ENCODE data around the gene SLC47A2.

SLC47A2 gene

DNA sequence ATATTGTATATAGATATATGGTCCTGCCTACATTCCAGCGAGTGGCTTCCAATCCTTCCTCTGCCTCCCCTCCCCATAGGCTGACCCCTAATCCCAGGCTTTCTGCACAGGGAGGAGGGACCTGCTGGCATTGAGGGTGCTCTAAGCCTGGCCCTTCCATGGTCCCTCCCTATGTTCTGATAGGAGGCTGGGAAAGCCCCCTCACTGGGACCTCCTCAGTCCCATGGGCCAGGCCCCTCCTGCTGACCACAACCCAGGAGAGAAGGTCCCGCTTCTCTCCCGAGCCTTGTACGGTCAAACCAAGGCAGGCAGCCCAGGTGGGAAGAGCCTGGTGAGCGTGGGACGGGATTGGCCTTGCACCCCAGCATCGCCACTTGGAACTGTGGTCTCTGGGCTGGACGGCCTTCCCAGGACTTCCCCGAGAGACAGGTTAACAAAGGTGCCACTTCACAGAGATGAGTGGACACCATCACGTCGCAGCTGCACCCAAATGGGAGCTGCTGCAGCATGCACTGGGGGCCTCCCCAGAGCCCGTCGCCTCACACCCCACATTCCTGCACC is 30.9 kb upstream of the SLC47A2 start:
- no peak for DNase-seq

DNA sequence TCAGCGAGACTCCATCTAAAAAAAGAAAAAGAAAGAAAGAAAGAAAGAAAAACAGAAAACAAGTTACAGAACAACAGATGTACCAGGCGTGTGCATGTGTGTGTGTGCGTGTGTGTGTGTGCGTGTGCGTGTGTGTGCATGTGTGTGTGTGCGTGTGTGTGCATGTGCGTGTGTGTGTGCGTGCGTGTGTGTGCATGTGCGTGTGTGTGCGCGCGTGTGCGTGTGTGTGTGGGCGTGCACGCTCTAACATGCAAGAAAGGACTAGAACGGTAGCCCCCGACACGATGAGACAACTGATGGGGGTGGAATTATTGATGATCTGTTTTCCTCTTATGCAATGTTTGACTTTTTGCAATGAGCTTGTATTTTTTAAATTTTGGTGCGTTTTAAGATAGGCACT is 30.1 kb upstream of the SLC47A2 start:
- no peak for DNase-seq

DNA sequence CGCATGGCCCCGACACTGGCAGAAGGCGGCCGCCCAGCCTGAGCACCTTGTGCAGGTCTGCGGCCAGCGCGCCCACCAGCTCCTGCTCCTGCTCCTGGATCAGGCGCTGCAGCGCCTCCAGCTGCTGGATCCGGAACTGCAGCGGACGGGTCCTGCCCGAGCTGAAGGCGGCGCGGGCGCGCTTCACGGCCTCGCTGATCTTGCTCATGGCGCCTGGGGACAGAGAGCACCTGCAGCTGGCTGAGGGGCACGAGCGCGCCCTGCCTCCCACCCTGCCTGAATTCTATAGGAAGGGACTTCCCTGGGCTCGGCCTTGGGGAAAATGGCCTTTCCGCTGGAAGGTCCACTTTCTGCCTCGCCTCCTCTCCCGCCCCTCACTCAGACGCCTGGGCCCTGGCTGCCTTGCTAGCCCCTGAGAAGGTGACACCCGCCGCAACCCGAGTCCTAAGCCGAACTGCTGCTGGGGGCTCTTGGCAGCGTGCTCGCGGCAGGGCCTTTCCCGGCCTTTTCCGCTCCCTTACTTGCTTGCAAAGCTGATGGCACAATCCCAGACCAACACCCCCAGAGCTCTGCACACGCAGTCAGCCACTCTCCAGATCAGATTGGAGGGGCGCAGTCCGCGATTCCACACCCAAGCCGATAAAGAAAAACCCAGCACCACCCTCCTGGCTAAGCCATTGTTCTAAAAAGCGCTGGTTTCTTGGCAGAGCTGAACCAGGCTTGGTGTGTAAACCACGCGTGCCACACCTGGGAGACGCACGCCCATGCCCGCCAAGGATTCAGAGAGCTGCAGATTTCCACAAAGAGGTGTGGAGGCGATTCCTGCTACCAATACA is 28.8 kb upstream of the SLC47A2 start:
- peak; percentile 85 for DNase-seq

DNA sequence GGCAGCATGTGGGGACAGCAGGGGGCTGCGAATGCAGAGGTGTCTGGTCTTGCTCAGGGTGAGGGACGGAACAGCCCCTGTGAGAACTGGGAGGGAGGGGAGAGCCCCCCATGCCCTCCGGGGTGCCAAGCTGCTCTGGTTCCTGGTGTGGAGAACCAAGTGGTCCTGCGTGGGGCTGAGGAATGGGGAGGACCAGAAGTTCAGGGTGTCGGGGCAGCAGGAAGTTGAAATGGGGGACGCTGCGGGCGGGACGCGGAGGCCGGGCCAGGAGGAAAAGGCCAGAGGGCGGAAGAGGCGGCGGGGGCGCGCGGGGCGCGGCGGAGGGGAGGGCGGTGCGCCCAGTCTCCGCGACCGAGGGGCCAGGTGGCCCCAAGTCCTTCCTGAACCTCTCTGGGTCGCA is 28.1 kb upstream of the SLC47A2 start:
- DNase-seq, result no peak

DNA sequence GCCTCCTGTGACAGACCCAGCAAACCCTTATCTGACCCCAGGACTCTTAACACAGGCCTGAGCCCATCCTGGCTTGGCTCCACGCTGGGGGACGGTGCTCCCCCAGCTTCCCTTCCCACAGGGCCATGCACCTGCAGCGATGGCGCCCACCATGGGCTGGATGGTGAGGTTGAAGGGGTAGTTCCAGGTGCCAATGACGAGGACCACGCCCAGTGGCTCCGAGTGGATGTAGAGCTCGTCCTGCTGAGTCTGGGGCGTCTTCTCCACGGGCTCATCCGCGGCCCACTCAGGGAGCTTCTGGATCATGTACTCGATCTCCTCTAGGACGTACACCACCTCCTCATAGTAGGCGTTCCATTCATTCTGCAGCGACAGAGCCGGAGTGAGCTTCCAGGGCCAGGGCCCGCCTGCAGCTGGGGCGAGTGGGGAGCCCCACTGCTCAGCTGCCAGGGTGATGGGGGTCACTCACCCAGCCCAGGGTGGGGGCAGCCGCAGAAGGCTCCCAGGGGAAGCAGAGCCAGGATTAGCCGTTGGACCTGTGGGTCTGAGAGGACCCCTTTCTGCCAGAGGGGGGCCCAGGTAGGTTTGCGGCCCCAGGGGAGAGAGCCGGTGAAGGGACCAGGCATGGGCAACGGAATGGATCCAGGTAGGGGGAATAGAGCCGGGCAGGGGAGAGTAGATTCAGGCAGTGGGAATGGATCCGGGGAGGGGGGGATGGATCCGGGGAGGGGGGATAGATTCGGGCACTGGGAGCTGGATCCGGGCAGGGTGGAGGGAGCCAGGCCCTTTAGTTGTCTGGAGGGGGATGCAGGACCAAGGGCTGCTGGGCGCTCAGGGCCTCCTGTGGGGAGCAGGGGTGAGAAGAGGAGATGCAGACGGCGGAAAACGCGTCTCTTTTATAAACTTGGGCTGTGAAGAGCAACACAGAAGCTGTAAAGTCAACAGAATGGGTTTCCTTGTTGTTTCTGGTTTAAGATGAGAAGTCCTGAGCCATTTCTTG is 27.0 kb upstream of the SLC47A2 start:
- no peak for DNase-seq

DNA sequence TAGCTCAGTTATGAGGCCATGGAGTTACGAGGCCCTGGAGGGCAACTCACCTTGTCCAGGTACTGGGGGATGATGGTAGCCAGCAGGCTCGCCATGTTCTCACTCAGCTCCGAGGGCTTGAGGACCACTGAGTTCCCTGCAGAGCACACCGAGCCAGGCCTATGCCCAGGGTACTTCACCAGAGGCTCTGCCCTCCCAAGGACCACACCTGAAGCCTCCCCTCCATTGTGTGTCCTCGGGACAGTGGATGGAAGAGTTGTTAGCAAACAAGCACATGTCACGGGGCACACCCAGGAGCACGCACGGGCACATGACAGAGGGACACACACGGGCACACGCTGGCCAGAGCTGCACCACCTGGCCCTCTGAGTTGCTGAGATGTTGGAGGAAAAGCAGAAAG is 26.1 kb upstream of the SLC47A2 start:
- no peak for DNase-seq

DNA sequence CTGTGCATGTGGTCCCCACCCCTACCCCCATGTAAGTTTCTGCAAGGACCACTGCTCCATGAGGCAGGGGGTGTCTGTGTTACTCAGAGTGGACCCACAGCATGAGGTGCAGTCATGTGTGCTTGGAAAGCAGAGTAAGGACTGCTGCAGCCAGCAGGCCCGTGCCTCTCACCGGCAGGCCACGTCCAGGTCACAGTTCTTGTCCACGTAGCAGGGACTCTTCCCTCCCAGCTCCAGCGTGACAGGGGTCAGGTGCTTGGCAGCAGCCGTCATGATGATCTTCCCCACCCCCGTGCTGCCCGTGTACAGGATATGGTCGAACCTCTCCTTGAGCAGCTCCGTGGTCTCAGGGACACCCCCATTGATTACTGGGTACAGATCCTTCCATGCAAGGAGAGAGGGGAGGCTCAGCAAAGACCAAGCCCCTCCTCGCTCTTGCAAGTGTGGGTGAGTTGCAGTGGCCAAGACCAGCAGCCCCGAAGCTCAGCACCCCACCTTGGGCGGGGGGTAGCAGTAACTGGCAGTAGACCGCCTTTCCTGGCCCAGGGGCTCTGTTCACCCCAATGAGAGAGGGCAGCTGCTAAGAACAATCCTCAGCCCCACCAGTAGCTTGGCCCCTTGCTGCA is 25.6 kb upstream of the SLC47A2 start:
- DNase-seq, result no peak

DNA sequence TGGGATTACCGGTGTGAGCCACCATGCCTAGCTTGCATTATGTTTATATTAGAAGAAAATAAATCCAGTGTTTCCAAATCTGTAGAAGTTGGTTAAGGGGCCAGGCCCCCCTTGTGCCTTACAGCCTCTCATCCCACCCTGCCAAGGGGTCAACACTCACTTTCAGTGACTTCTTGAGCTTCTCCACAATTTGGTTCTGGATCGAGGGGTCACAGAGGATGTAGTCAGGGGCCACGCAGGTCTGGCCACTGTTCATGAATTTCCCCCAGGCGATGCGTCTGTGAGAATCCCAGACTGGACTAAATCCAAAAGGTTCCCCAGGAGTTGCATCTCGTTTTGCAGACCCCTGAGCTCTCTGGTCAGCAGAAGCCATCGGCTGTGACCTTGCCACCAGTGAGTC is 24.5 kb upstream of the SLC47A2 start:
- no peak for DNase-seq

DNA sequence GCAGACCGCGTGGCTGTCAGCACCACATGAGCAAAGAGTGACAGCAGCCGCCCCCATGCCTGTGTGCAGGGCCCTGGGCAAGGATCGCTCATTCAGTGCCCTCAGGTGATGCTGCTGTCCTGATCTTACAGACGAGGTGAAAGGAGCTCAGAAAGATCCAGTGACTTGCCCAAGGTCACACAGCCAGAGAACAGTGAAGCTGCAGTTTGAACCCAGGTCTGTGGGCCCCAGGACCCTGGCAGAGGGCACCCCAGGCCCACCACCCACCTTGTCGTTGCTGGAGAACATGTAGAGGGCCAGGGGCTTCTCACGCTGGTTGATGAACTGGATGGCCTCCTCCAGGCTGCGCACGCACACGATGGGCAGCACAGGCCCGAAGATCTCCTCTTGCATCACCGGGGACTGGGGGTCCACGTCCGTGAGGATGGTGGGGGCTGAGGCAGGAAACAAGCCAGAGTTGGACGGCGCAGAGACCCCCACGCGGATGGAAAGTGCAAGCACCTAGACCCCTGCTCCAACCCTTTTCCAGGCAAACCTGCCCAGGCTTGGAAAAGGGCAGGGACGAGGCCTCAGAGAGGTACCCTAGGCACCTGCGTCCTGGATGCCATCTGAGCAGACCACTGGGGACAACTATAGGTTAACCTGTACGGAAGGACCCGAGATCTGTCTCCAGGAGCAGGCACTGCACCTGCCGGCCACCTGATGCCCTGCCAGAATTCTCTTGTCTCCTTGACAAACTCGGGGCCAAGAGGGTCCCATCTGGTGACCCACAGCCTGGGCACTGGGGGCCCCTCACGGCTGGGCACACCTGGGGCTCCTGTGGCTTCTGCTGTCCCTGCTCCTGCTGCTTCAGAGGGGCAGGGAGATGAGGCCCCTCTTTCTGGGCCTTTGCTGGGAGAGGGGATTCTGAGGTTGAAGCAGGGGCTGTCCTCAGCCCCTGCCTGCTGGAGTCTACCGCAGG is 23.1 kb upstream of the SLC47A2 start:
- DNase-seq, result no peak

DNA sequence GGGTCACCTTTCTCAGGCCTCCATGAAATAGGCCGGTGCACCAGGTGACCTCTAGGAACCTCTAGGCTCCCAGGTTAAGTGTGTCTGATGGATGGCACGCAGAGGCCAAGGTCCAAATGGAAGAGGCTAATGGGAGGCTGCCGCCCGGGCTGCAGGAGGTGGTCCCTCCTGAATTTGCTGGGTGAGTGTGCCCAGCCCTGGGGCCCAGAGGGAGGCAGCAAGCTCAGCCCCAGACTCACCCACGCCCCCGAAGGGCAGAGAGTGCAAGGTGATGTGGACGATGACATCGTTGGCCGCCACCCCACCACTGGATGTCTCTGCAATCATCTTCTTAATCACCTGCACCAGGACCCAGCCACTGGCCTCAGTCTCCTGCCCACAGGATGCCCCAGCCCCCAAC is 22.4 kb upstream of the SLC47A2 start:
- no peak for DNase-seq

DNA sequence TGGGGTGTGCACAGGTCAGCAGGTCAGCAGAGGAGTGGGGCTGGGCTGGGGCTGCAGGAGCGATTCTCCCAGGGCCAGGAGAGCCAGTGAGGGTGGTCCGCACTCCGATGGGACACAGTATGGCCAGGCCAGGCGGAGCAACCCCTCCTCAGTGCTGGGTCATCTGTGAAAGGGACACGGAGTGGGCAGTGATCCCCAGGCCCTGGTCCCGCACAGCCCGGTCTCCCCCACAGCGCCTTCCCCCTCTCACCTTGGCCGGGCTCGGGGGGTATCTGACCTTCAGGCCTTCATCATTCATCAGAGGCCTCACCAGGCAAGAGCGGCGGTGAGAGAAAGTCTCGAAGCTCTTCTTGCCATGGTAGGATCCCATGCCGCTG is 21.7 kb upstream of the SLC47A2 start:
- DNase-seq, result no peak

DNA sequence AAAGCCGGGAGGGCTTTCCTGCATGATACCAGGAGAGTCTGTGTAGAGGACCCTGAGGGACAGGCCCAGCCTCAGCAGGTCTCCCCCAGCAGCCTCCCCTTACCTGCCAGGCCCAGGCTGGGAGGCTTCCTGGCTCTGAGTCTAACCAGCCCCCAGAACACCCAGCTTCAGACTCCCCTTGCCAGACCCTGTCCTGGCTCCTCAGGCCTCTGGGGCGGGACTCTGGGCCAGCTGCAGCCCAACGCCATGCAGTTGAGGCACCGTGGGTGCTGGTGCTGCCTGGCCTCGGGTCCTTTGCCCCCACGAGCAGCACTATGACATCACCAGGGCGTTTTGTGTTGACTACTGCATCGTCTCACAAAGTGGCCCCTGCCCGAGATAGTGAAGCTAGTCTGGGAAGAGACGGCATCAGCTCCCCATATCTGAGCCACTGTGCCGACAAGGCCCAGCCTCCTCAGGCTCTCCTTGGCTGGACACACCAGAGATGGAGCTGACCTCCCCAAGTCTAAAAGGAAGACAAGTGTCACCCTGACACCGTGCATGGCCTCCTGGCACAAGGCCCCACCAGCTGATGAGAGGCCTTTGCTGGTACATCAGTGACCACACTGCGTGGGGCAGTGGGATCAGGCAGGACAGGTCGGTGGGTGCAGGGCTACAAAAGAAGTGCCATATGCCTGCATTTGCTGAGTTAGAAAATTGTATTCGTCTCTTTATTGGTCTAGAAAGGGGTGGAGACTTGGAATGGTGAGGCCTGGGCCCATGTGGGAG is 21.1 kb upstream of the SLC47A2 start:
- no peak for DNase-seq

DNA sequence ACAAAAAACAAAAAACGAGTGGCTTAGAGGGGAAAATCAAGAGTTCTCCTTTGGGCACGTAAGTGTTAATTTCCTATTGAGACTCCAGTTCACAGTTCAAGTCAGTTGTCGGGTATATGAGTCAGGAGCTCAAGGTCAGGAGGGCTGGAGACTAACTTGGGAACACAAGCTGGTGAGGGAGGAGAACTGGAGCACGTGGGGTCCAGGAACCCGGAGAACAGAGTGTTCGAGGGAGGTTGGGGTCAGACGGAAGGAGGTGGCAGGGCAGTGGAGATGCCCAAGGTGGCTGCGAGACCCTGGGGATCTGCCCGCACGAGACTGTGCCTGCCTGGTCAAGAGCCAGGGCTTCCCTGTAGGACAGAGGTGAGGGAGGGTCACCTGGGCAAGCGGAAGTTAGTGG is 19.7 kb upstream of the SLC47A2 start:
- DNase-seq, result no peak

DNA sequence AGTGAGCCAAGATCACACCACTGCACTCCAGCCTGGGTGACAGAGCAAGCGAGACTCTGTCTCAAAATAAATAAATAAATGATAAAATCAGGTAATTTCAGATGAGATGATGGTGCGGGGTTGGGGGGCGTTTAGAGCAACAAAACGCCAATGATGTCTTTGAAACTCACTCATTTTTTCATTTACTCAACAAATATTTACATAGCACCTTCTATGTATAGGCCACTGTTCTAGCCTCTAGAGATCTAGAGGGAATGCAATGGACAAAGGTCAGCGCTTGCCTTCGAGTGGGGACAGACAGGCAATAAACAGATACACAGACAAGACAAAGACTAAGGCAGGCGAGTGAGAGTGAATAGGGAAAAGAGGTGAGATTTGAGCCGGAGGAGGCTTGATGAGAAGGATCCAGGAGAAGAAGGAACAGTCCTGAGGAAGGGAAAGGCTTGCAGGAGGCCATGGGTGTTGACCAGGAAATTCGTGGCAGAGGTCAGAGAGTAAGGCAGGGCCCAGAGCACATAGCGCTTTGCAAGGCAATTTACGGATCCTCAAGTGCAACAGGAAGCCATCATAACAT is 17.7 kb upstream of the SLC47A2 start:
- DNase-seq, result no peak

DNA sequence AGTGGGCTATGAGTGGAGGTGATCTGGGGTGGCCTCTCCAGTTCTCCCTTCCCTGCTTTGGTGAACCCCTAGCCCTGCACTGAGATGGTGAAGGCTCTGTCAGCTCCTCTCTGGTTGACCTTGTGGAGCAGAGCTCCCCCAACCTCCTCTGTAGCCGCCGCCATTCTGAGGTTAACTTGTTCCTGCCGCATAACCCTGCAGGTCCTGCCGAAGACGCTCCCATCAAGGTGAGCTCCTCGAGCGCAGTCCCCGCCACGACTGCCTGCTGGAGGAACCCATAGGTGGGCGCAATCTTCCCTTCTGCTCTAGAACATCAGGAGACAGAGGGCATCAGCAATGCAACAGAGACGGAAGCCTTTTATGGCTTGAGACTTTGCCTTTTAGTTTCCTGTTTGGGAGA is 15.2 kb upstream of the SLC47A2 start:
- no peak for DNase-seq

DNA sequence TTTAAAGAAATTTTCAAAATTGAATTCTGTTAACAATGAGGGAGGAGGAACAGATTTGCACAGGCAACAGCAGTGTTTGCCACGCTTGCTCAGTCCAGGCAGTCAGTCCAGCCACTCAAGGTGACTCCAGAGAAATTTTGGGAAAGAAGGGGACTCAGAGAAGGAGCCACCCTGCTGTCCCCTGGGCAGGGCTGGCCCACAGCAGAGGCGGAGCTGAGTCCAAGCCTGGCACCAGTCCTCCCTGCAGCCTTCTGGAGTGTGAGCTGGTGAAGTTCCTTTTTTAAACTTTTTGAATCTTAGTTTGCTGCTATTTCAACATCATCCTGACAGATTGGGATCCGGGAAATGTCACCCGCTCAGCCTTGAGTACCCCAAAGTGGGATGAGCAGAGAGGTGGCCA is 14.5 kb upstream of the SLC47A2 start:
- DNase-seq, result no peak

DNA sequence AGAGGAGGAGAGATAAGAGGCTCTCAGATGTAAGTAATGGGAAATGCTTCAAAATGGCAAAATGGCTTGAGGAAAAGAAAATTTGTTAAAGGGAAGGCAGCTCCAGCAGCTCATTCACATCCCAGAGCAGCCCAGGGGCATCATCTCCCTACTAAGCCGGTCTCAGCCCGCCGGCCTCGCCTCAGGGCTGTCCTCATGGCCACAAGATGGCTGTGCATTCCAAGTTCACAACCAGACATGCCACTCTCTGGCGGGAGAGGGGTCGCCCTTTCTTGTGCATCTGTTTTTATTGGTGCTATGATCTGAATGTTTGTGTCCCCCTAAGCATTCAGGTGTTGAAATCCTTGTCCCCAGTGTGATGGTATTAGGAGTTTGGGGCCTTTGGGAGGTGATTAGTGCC is 13.5 kb upstream of the SLC47A2 start:
- DNase-seq, result no peak

DNA sequence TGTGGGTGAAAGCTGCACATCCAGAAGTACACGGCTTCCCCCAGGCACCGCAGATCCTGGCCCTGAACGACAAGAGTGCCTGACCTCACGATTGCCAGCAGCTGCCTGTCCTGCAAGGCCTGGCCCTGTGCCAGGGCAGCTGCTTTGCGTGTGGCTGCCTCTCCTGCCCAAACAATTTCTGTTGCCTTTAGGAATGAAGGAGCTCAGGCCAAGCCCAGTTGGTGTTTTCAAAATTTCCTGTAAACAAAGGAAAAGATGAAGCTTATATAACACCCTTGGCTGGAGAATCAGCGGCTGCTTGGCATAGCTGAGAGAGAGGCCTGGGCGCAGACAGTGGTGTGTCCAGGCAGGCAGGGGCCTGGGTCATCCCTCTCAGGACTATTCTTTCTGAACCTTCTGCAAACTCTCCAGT is 11.7 kb upstream of the SLC47A2 start:
- DNase-seq, result peak; percentile 72

DNA sequence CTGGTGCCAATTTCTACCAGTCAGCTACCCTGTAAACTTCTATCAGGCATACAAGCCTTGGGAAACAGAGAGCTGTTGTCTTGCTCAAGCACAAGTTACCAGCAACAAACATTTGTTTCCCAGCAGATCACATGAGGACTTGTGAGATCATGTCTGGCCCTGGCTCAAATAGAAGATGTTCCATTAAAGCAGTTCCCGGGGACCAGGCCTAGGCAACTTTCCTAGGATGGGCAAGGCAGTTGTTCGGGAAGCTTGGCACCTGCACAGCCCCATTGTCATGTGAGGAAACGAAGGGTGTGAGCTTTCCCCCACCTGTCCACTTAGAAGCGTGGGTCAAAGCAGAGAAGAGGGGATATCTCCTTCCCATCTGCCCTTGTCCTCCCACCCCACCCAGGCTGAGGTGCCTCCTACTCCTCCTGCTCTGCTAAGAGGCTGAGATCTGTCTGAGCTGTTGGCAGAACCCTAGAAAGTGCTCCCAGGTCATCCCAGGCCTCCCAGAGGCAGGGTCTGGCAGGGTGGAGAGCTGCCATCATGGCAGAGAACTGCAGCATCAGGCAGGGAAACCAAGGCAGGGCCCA is 11.2 kb upstream of the SLC47A2 start:
- no peak for DNase-seq

DNA sequence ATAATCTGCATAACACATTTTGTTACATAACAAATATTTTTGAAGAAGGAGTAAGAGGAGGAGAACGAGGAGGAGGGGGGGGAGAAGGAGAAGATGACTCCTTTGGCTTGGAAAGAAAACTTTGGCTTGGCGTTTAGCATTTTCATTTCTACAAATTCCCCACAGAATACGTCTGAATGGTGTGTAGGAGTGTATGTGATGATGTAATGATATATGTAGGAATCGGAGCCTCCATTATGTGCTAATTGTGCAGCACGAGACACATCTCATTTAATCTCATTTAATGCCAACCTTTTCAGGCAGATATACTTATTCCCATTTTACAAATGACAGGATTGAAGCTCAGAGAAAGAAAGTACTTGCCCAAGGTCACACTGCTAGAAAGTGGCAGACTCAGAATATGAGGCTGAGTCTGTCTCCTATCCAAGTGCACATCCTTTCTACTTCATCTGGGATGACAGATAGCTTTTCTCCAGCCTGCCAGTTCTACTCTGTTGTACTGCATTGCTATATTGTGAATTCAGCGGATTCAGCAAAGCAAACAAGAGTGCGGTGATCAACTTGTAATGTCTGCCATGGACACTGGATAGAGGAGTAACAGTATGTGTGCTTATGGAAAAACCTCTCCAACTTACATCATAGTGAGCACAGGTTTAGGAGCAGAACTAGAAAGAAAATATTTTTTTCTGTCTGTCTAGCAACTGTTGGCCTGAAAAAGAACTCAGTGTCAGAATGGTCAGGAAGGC is 10.4 kb upstream of the SLC47A2 start:
- no peak for DNase-seq
